IPS DF 19.7 (cell line): ENCODE results near the gene MPV17L2.

Experiments used
- DNase-seq: peaks from one replicate; pipeline ENCODE4 v3.0.0-alpha.2; 2013; ENCODE audit warnings: low read depth, low spot score

The MPV17L2 gene

GRCh38 chr19:18239303-18239702 lies 46.3 kb downstream of the MPV17L2 start:
- no peak for DNase-seq

- no peak for DNase-seq
These were observed 52.3 kb downstream of the MPV17L2 start for GRCh38 chr19:18245297-18245696.
